Tibial nerve (tissue), 4 donors: ENCODE data around the gene OR6C75. TPM values are rescaled to one million over a fixed set of nuclear protein-coding genes. Genes with fewer than 3 reads are reported as not detected.
"Not testable (repeated sequence)": the region's sequence is repeated elsewhere in the genome, so short reads cannot be mapped to it uniquely, and the experiment has no call there.

Experiments
- DNase-seq, 2 donors: peaks; one replicate each; pipeline ENCODE4 v3.0.0-alpha.2; 2019; ENCODE audit warnings: low spot score in 2 of 2
- H3K27ac ChIP-seq, 4 donors: fragments of 200-600 bp; sonication (generic) in 3 of 4; one replicate each; pipeline ENCODE4 v1.5.1; 2017 to 2019; ENCODE audit warnings: mild to moderate bottlenecking in 1 of 4
- H3K27me3 ChIP-seq, 2 donors: fragments of 200-600 bp; sonication (generic) in 1 of 2; one replicate each; pipeline versions ENCODE4 v1.5.1 to v1.6.0; 2017 to 2019
- H3K36me3 ChIP-seq, 3 donors: fragments of 200-600 bp; sonication (generic); one replicate each; pipeline ENCODE4 v1.5.1; 2018 to 2019
- H3K4me1 ChIP-seq, 4 donors: fragments of 200-600 bp; sonication (generic) in 3 of 4; one replicate each; pipeline ENCODE4 v1.5.1; 2017 to 2019
- H3K4me3 ChIP-seq, 4 donors: fragments of 200-600 bp; sonication (generic) in 3 of 4; one replicate each; pipeline ENCODE4 v1.5.1; 2017 to 2019; ENCODE audit warnings: mild to moderate bottlenecking in 1 of 4, moderate library complexity in 1 of 4
- H3K9me3 ChIP-seq, 4 donors: fragments of 200-600 bp; sonication (generic) in 3 of 4; one replicate each; pipeline ENCODE4 v1.5.1; 2017 to 2019
- EP300 ChIP-seq, 2 donors: sonication (generic); formaldehyde crosslinking; IDR thresholded peaks; one replicate each; pipeline ENCODE4 v1.6.1; 2017; ENCODE audit warnings: antibody characterized with exemption in 2 of 2, mild to moderate bottlenecking in 1 of 2
- POLR2A ChIP-seq, 2 donors: fragments of 450-650 bp; IDR thresholded peaks; one replicate each; pipeline ENCODE4 v1.6.1; 2017; ENCODE audit warnings: antibody characterized with exemption in 2 of 2, mild to moderate bottlenecking in 2 of 2, moderate library complexity in 2 of 2
- WGBS, 2 donors: methylation state at CpG; one replicate each; pipeline ENCODE4 v1.1.5; 2018; 5-methylcytosine and 5-hydroxymethylcytosine counted together
- total RNA-seq, 4 donors: library from RNA; depleted of rRNA; stranded (reverse); fragments of >200 nt; gene quantifications; one replicate each; pipeline ENCODE4 v1.1.0, GENCODE V29; 2016
- TF ChIP-seq, protein P1 (sequence below), 5 experiments: fragments of 200-600 bp in 3 of 5; fragments of 450-650 bp in 2 of 5; sonication (generic) in 3 of 5; IDR thresholded peaks; one replicate each; pipeline ENCODE4 v1.5.1; 2016 to 2019; ENCODE audit warnings: antibody characterized with exemption in 5 of 5, mild to moderate bottlenecking in 3 of 5, moderate library complexity in 2 of 5

The OR6C75 gene
- total RNA-seq, 4 donors from 2014 or later: not detected

DNA sequence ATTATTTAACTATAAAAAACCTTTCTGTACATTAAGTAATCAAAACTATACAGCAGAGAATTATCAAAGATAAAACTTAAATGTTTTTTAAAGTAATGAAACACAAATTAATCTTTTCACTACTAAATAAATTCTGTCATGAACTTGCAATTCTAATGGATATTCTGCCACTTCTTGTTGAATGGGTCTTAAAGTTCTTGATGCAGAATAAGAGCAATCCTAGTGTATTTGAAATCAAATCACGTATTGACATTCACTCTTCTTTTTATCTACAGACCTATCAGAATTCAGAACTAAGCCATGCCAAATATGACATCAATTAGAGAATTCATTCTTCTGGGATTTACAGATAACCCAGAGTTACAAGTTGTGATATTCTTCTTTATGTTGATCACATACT, 37.5 kb downstream of the OR6C75 start, which contains the start of gene OR6C65:
TSS of gene OR6C65 (plus strand) at position 301 of the 400 bp plus-strand sequence. CDS start at position 301, 0 bp downstream.
- no peak for TF ChIP-seq POLR2A (IDR thresholded peaks at IDR 0.05)
- TF ChIP-seq, protein P1, sequence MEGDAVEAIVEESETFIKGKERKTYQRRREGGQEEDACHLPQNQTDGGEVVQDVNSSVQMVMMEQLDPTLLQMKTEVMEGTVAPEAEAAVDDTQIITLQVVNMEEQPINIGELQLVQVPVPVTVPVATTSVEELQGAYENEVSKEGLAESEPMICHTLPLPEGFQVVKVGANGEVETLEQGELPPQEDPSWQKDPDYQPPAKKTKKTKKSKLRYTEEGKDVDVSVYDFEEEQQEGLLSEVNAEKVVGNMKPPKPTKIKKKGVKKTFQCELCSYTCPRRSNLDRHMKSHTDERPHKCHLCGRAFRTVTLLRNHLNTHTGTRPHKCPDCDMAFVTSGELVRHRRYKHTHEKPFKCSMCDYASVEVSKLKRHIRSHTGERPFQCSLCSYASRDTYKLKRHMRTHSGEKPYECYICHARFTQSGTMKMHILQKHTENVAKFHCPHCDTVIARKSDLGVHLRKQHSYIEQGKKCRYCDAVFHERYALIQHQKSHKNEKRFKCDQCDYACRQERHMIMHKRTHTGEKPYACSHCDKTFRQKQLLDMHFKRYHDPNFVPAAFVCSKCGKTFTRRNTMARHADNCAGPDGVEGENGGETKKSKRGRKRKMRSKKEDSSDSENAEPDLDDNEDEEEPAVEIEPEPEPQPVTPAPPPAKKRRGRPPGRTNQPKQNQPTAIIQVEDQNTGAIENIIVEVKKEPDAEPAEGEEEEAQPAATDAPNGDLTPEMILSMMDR (IDR thresholded peaks at IDR 0.05): no peak
- TF ChIP-seq EP300 (IDR thresholded peaks at IDR 0.05): no peak
- Histone ChIP-seq H3K27me3 (no peaks in the 10 kb centered on the region), H3K4me1 (no peaks in the 10 kb centered on the region), H3K4me3 (no peak within 1 kb of the TSS), H3K36me3 (no peaks in the 10 kb centered on the region), H3K27ac (no peak within 1 kb of the TSS), H3K9me3 (no peaks in the 10 kb centered on the region)
- 90 to 92% methylated on average over 1 of the region's 1 CpG for WGBS, 2 donors
- no peak for DNase-seq

DNA sequence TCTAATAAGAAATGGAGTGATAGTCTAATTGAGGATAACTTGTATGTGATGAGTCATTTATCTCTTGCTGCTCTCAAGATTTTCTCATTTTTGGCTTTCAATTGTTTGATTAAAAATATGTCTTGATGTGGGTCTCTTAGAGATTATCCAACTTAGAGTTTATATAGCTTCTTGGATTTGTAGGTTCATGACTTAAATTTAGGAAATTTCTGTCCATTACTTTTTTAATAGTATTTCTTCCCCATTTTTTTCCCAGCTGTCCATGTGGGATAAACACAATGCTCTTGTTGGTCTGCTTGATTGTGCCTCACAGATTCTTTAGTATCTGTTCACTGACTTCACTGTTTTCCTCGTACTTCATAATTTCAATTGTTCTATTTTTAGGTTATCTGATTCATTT, 45.1 kb downstream of the OR6C75 start:
- Histone ChIP-seq H3K4me3 (no peak overlapping the region), H3K27me3 (no peaks in the 10 kb centered on the region), H3K36me3 (no peaks in the 10 kb centered on the region), H3K4me1 (no peaks in the 10 kb centered on the region), H3K27ac (no peak overlapping the region), H3K9me3 (peaks cover 0 to 10% (median 0%) of the 10 kb centered on the region in 4 donors)
- TF ChIP-seq EP300 (IDR thresholded peaks at IDR 0.05) (no peak), POLR2A (IDR thresholded peaks at IDR 0.05) (no peak)
- TF ChIP-seq, protein P1 (IDR thresholded peaks at IDR 0.05): no peak
- DNase-seq: no peak
- WGBS, 2 donors: 50 to 53% methylated on average over 1 of the region's 1 CpG

DNA sequence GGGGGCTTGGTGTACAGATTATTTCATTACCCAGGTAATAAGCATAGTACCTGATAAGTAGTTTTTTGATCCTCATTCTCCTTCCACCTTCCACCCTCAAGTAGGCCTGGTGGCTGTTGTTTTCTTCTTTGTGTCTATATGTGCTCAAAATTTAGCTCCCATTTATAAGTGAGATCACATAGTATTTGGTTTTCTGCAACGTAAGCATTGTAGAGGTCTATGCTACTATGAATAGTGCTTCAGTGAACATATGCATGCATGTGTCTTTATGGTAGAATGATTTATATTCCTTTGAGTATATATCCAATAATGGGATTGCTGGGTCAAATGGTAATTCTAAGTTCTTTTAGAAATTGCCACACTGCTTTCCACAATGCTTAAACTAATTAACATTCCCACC, 46.4 kb downstream of the OR6C75 start:
- not testable (repeated sequence) for H3K9me3 ChIP-seq, H3K27ac ChIP-seq, DNase-seq, H3K4me3 ChIP-seq, H3K36me3 ChIP-seq, H3K4me1 ChIP-seq, H3K27me3 ChIP-seq
- WGBS, 2 donors: 88 to 94% methylated on average over 1 of the region's 1 CpG

DNA sequence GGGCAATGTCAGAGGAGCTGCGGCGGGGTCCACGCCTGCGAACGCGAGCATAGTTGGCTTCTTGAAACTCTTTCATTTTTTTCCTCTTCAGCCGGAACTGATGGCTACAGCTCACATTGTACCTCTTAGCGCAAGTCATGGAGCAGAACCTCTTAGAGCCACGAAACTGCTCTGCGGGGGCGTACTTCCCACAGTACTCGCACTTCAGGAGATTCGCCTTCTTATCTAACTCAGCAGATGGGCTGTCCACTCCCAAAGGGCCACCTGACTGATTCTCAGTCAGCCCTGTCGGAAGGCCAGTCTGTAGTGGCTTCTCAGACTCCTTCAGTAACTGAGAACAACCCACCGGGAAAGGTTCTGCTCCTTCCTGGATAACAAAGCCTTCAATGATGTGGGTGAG, 49.4 kb downstream of the OR6C75 start:
- not testable (repeated sequence) for H3K4me1 ChIP-seq, H3K9me3 ChIP-seq, DNase-seq, H3K27ac ChIP-seq, H3K27me3 ChIP-seq, H3K4me3 ChIP-seq, H3K36me3 ChIP-seq
- WGBS, 2 donors: 95 to 97% methylated on average over 15 of the region's 15 CpGs

DNA sequence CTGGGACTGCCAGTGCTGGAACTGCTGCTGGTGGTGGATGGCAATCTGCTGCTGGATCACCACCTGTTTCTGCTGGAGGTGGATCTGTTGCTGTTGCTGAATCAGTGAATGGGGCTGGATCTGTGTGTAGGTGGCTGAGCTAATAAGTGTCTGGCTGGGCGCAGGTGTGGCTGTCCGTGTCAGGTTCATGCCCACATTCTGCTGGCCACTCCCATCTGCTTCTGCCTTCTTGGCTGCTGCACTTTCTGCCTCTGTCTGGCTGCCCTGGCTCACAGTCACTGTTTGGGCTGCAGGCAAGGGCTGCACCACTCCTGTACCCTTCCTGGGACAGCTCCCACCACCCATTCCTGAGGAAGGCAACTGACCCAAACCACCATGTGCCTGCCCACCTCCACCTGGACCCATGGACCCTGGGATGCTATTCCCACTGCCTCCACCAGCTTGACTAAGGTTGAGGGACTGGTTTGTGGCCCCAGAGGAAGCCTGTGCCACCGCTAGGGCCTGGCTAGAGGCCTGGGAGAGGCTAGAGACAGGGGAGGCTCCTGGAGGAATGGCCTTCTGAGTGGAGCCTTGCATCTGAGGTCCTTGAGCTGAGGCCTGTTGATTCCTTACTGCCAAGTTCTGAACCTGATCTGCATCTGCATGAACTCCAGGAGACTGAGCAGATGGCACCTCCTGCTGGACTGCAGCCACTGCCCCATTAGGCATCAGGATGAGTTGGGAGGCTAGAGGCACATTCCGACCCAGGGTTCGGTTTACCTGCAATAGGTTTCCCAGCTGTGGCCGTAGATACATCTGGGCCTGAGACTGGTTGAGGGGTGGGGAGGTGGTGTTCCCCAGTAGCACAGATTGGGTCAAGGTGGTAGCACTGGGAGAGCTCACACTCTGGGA, 51.0 kb downstream of the OR6C75 start:
- not testable (repeated sequence) for DNase-seq, H3K27ac ChIP-seq, H3K4me3 ChIP-seq, H3K9me3 ChIP-seq, H3K27me3 ChIP-seq, H3K36me3 ChIP-seq, H3K4me1 ChIP-seq
- WGBS, 2 donors: 82 to 93% methylated on average over 5 of the region's 6 CpGs

DNA sequence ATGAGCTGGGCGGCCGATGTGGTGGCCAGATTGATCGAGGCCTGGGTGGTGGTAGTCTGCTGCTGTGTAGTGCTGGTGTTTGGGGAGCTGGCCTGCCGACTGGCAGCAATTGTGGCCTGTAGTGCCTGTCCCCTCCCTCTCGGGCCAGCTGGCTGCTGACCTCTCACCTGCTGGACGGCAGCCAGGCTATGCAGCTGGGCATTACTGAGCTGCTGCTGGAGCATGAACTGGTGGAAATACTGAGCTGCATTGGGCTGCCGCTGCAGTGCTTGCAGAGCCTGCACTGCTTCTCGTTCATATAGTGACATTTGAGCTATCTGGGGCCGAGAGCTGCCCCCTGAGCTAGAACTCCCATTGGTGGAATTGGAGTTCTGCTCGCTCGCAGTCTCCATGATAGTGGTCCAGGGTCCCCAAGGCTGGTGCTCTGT, 51.6 kb downstream of the OR6C75 start:
- not testable (repeated sequence) for H3K4me1 ChIP-seq, H3K36me3 ChIP-seq, DNase-seq, H3K9me3 ChIP-seq, H3K4me3 ChIP-seq, H3K27me3 ChIP-seq, H3K27ac ChIP-seq
- WGBS, 2 donors: 46 to 73% methylated on average over 2 to 10 of the region's 11 CpGs

DNA sequence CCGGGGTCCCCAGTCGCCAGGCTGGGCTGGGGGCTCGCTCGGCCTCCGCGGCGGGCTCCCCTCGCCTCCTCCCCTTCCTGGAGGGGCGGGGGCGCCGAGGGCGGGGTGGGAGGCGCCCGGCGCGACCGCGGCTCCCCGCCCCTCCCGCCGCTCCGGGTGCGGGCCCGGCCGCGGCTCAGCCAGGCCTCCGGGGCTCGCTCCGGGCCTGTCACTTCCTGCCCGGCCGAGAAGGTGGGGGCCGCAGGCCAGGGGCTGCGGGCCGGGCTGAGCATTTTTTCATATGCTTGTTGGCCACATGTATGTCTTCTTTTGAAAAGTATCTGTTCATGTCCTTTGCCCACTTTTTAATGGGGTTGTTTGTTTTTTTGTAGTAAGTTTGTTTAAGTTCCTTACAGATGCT, 52.1 kb downstream of the OR6C75 start:
- WGBS, 2 donors: 0 to 12% methylated on average over 2 to 12 of the region's 34 CpGs
- H3K4me1 ChIP-seq, DNase-seq, H3K9me3 ChIP-seq, H3K4me3 ChIP-seq, H3K27me3 ChIP-seq, H3K36me3 ChIP-seq, H3K27ac ChIP-seq: not testable (repeated sequence)
